ENCODE results near the gene DCBLD2. TPM values are rescaled to one million over a fixed set of nuclear protein-coding genes. Genes with fewer than 3 reads are reported as not detected.

DCBLD2 gene
- total and polyA plus RNA-seq, 9 of the 15 experiments (the other 6 are each of a cell fraction or from before 2014, with no cell fraction given): 2.7 to 14.6 (median 7.4) TPM

GRCh38 chr3:98890181-98890835 is 11.2 kb downstream of the DCBLD2 start (continued):
- TF ChIP-seq PREB (CRISPR knock-in tag; IDR thresholded peaks at IDR 0.05) (no peak), TEAD1 (CRISPR knock-in tag; IDR thresholded peaks at IDR 0.05) (no peak), ZNF23 (CRISPR knock-in tag; IDR thresholded peaks at IDR 0.05) (no peak), FOXJ2 (tag; IDR thresholded peaks at IDR 0.05) (no peak), ZC3H4 (CRISPR knock-in tag; IDR thresholded peaks at IDR 0.05; ENCODE audit: borderline replicate concordance) (no peak), SMAD3 (CRISPR knock-in tag; conservative IDR thresholded peaks at IDR 0.05) (no peak), JUN (IDR thresholded peaks at IDR 0.05; ENCODE audit: borderline replicate concordance, low read depth, low read length) (no peak), JUN (CRISPR knock-in tag; IDR thresholded peaks at IDR 0.05; ENCODE audit: borderline replicate concordance) (no peak), ZNF175 (CRISPR knock-in tag; IDR thresholded peaks at IDR 0.05; ENCODE audit: low read depth) (no peak), ARID1B (IDR thresholded peaks at IDR 0.05) (peak; percentile 48), ZNF586 (CRISPR knock-in tag; conservative IDR thresholded peaks at IDR 0.05) (no peak), POLR2H (tag; IDR thresholded peaks at IDR 0.05; ENCODE audit: low read depth) (no peak), MGA (IDR thresholded peaks at IDR 0.05) (no peak)
